ENCODE measurements around the gene CTPS1. TPM values are rescaled to one million over a fixed set of nuclear protein-coding genes. Genes with fewer than 3 reads are reported as not detected.

CTPS1 gene
- total RNA-seq, 1 donor from 2014 or later = 91.4 TPM

GRCh38 chr1:40981691-40982448 lies 2.4 kb downstream of the CTPS1 start:
- Histone ChIP-seq H2AFZ (ENCODE audit: low read depth, low read length) (no peak overlapping the region), H3K9me3 (ENCODE audit: insufficient read depth, low read depth, low read length) (no peaks in the 10 kb centered on the region), H3K9ac (ENCODE audit: low read length) (peak overlapping the region; percentile 88), H3K4me2 (ENCODE audit: low read length) (peak overlapping the region; percentile 97), H3K27me3 (ENCODE audit: insufficient read depth, low read length) (no peaks in the 10 kb centered on the region), H3K36me3 (ENCODE audit: insufficient read depth, low read length) (peaks cover 28% of the 10 kb centered on the region), H3K27ac (ENCODE audit: low read depth, low read length) (no peak overlapping the region), H3K4me1 (ENCODE audit: insufficient read depth, low read length) (peaks cover 47% of the 10 kb centered on the region), H3K79me2 (ENCODE audit: insufficient read depth, low read length) (peaks cover 70% of the 10 kb centered on the region), H4K20me1 (ENCODE audit: insufficient read depth, low read length) (peaks cover 64% of the 10 kb centered on the region), H3K4me3 (ENCODE audit: insufficient read depth, low read depth, low read length) (peak overlapping the region; percentile 78)
- Mint-ChIP-seq H3K27ac (ENCODE audit: unreplicated experiment) (no peak overlapping the region), H3K9me3 (ENCODE audit: unreplicated experiment) (no peaks in the 10 kb centered on the region), H3K4me1 (ENCODE audit: low read depth, unreplicated experiment) (peaks cover 47% of the 10 kb centered on the region), H3K27me3 (ENCODE audit: low read depth, unreplicated experiment) (no peaks in the 10 kb centered on the region), H3K4me3 (ENCODE audit: unreplicated experiment) (peak overlapping the region; percentile 93), H3K36me3 (ENCODE audit: low read depth, unreplicated experiment) (peaks cover 16% of the 10 kb centered on the region)
- TF ChIP-seq EZH2 (IDR thresholded peaks at IDR 0.05; ENCODE audit: insufficient read depth, low read length) = no peak
- TF ChIP-seq, protein P1, sequence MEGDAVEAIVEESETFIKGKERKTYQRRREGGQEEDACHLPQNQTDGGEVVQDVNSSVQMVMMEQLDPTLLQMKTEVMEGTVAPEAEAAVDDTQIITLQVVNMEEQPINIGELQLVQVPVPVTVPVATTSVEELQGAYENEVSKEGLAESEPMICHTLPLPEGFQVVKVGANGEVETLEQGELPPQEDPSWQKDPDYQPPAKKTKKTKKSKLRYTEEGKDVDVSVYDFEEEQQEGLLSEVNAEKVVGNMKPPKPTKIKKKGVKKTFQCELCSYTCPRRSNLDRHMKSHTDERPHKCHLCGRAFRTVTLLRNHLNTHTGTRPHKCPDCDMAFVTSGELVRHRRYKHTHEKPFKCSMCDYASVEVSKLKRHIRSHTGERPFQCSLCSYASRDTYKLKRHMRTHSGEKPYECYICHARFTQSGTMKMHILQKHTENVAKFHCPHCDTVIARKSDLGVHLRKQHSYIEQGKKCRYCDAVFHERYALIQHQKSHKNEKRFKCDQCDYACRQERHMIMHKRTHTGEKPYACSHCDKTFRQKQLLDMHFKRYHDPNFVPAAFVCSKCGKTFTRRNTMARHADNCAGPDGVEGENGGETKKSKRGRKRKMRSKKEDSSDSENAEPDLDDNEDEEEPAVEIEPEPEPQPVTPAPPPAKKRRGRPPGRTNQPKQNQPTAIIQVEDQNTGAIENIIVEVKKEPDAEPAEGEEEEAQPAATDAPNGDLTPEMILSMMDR (IDR thresholded peaks at IDR 0.05; ENCODE audit: insufficient read depth, low read depth, low read length) = no peak
- DNase-seq (ENCODE audit: low read depth) (no peak), FAIRE-seq (no peak)

DNA sequence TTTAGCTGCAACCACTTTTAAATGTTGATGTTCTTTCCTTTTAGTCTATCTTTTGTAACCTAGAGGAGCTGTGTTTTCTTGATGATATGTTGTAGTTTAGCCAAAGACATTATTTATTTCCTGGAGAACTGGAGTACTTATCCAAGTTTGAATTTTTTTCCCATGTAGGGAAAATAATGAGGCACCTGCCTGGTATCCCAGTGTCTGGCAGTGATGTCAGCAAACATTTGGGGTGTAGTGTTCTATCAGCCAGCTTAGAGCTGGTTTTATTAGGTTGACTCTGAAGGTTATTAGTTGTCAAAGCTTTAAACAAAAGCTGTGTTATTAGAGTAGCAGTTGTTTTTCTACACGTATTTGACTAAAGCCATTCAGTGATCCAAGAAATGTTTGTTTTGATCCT lies 3.2 kb downstream of the CTPS1 start:
- DNase-seq (ENCODE audit: low read depth) = peak; percentile 46
- H3K79me2 ChIP-seq (ENCODE audit: insufficient read depth, low read length) = peaks cover 77% of the 10 kb centered on the region
- H3K9ac ChIP-seq (ENCODE audit: low read length) = no peak overlapping the region
- H4K20me1 ChIP-seq (ENCODE audit: insufficient read depth, low read length) = peaks cover 72% of the 10 kb centered on the region
- H3K27ac Mint-ChIP-seq (ENCODE audit: unreplicated experiment) = no peak overlapping the region
- H3K27me3 Mint-ChIP-seq (ENCODE audit: low read depth, unreplicated experiment) = no peaks in the 10 kb centered on the region
- H3K9me3 ChIP-seq (ENCODE audit: insufficient read depth, low read depth, low read length) = no peaks in the 10 kb centered on the region
- TF ChIP-seq, protein P1 (IDR thresholded peaks at IDR 0.05; ENCODE audit: insufficient read depth, low read depth, low read length) = no peak
- TF ChIP-seq EZH2 (IDR thresholded peaks at IDR 0.05; ENCODE audit: insufficient read depth, low read length) = no peak
- H2AFZ ChIP-seq (ENCODE audit: low read depth, low read length) = no peak overlapping the region
- peak overlapping the region; percentile 93 for H3K4me3 Mint-ChIP-seq (ENCODE audit: unreplicated experiment)
- H3K9me3 Mint-ChIP-seq (ENCODE audit: unreplicated experiment) = no peaks in the 10 kb centered on the region
- H3K4me1 Mint-ChIP-seq (ENCODE audit: low read depth, unreplicated experiment) = peaks cover 48% of the 10 kb centered on the region
- FAIRE-seq = no peak
- H3K36me3 Mint-ChIP-seq (ENCODE audit: low read depth, unreplicated experiment) = peaks cover 24% of the 10 kb centered on the region
- peak overlapping the region; percentile 21 for H3K4me2 ChIP-seq (ENCODE audit: low read length)
- peaks cover 37% of the 10 kb centered on the region for H3K36me3 ChIP-seq (ENCODE audit: insufficient read depth, low read length)
- peaks cover 49% of the 10 kb centered on the region for H3K4me1 ChIP-seq (ENCODE audit: insufficient read depth, low read length)
- H3K27ac ChIP-seq (ENCODE audit: low read depth, low read length) = no peak overlapping the region
- H3K27me3 ChIP-seq (ENCODE audit: insufficient read depth, low read length) = no peaks in the 10 kb centered on the region
- H3K4me3 ChIP-seq (ENCODE audit: insufficient read depth, low read depth, low read length) = no peak overlapping the region

GRCh38 chr1:40983286-40983685 lies 3.8 kb downstream of the CTPS1 start:
- TF ChIP-seq, protein P1 (IDR thresholded peaks at IDR 0.05; ENCODE audit: insufficient read depth, low read depth, low read length) = no peak
- TF ChIP-seq EZH2 (IDR thresholded peaks at IDR 0.05; ENCODE audit: insufficient read depth, low read length) = no peak
- peaks cover 28% of the 10 kb centered on the region for H3K36me3 Mint-ChIP-seq (ENCODE audit: low read depth, unreplicated experiment)
- Histone ChIP-seq H3K36me3 (ENCODE audit: insufficient read depth, low read length) (peaks cover 42% of the 10 kb centered on the region), H3K27ac (ENCODE audit: low read depth, low read length) (peak overlapping the region; percentile 35), H4K20me1 (ENCODE audit: insufficient read depth, low read length) (peaks cover 77% of the 10 kb centered on the region), H2AFZ (ENCODE audit: low read depth, low read length) (no peak overlapping the region), H3K27me3 (ENCODE audit: insufficient read depth, low read length) (no peaks in the 10 kb centered on the region), H3K79me2 (ENCODE audit: insufficient read depth, low read length) (peaks cover 77% of the 10 kb centered on the region), H3K4me3 (ENCODE audit: insufficient read depth, low read depth, low read length) (no peak overlapping the region), H3K9me3 (ENCODE audit: insufficient read depth, low read depth, low read length) (no peaks in the 10 kb centered on the region), H3K9ac (ENCODE audit: low read length) (peak overlapping the region; percentile 15), H3K4me2 (ENCODE audit: low read length) (peak overlapping the region; percentile 51), H3K4me1 (ENCODE audit: insufficient read depth, low read length) (peaks cover 49% of the 10 kb centered on the region)
- H3K4me1 Mint-ChIP-seq (ENCODE audit: low read depth, unreplicated experiment) = peaks cover 48% of the 10 kb centered on the region
- FAIRE-seq = no peak
- DNase-seq (ENCODE audit: low read depth) = no peak
- no peaks in the 10 kb centered on the region for H3K27me3 Mint-ChIP-seq (ENCODE audit: low read depth, unreplicated experiment)
- H3K27ac Mint-ChIP-seq (ENCODE audit: unreplicated experiment) = no peak overlapping the region
- no peaks in the 10 kb centered on the region for H3K9me3 Mint-ChIP-seq (ENCODE audit: unreplicated experiment)
- H3K4me3 Mint-ChIP-seq (ENCODE audit: unreplicated experiment) = peak overlapping the region; percentile 37
